Left ventricle myocardium superior (tissue), 1 donor: ENCODE results near the gene TSSK1B. TPM values are rescaled to one million over a fixed set of nuclear protein-coding genes. Genes with fewer than 3 reads are reported as not detected.
"Not testable (repeated sequence)": the region's sequence is repeated elsewhere in the genome, so short reads cannot be mapped to it uniquely, and the experiment has no call there.

ENCODE experiments used
- ATAC-seq: fragments of 200-7000 bp; cut with Tn5 transposase; one replicate; pipeline ENCODE4 v1.9.1; 2020; ENCODE audit warnings: mild to moderate bottlenecking, moderate library complexity
- DNase-seq: peaks from one replicate; pipeline ENCODE4 v3.0.0-alpha.2; 2020
- intact Hi-C: fragments of 100-400 bp; cut with micrococcal nuclease; formaldehyde crosslinking; loops from one replicate; pipeline ENCODE4 v1.11.0; 2022
- total RNA-seq: library from RNA; stranded (reverse); fragmentation: NEBNext Ultra II Directional; extraction: Animal tissue kit (Norgen Biotek cat#: 25700); gene quantifications from one replicate; pipeline ENCODE4 v1.2.1, GENCODE V29; 2021
- donor health status: DM: no; HTN: yes; CAD: no; lungs with severe emphysema.

TSSK1B gene
- total RNA-seq, 1 donor from 2014 or later: not detected

- intact Hi-C loops: no loop called here
- no peak for ATAC-seq
Observed at GRCh38 chr5:113421693-113422092, 13.1 kb downstream of the TSSK1B start.

DNA sequence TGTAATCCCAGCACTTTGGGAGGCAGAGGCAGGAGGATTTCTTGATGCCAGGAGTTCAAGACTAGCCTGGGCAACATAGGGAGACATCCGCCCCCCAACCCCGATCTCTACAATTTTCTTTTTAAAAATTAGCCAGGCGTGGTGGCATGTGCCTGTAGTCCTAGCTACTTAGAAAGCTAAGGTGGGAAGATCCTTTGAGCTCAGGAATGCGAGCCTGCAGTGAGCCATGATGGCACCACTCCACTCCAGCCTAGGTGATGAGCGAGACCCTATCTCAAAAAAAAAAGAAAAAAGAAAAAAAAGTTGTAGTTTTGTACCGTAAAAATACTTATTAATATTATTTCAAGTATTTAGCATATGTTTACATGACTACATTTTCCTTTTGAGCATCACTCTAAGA, 29.3 kb downstream of the TSSK1B start:
- intact Hi-C loops: no loop called here
- no peak for ATAC-seq
- DNase-seq: no peak

More at GRCh38 chr5:113421693-113422092, 13.1 kb downstream of the TSSK1B start:
- DNase-seq: no peak

DNA sequence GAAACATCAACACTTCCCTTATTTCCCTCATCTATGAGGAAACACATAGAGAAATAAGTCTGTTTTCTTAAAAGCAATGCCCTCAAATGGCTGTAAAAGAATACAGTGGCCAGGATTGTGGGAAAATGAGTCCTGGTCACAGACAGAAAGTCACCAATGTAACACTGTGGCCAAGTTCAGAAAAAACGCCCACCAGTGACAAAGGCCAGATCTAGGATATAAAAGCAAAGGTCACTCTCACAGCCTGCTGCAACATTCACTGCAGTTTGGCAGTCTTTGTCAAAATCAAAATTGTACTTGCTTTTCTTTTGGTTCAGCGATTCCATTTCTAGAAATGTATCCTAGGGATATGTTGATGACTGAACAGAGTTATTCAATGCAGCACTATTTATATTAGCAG, 30.5 kb downstream of the TSSK1B start:
- ATAC-seq (no peak), DNase-seq (no peak)
- intact Hi-C loops: no loop called here

GRCh38 chr5:113397986-113398385, 36.8 kb downstream of the TSSK1B start:
- ATAC-seq, DNase-seq, intact Hi-C loops: not testable (repeated sequence)

- no peak for ATAC-seq
- intact Hi-C loops: no loop called here
Observed at GRCh38 chr5:113397046-113397445, 37.7 kb downstream of the TSSK1B start.

GRCh38 chr5:113394658-113395057, 40.1 kb downstream of the TSSK1B start:
- no peak for ATAC-seq
- intact Hi-C loops: no loop called here
- DNase-seq: no peak

More at GRCh38 chr5:113397046-113397445, 37.7 kb downstream of the TSSK1B start:
- no peak for DNase-seq

GRCh38 chr5:113390224-113390623, 44.6 kb downstream of the TSSK1B start:
- ATAC-seq (no peak), DNase-seq (no peak)
- intact Hi-C loops: no loop called here

- ATAC-seq (no peak), DNase-seq (no peak)
- intact Hi-C loops: no loop called here
Observed at GRCh38 chr5:113389116-113389515, 45.7 kb downstream of the TSSK1B start.

DNA sequence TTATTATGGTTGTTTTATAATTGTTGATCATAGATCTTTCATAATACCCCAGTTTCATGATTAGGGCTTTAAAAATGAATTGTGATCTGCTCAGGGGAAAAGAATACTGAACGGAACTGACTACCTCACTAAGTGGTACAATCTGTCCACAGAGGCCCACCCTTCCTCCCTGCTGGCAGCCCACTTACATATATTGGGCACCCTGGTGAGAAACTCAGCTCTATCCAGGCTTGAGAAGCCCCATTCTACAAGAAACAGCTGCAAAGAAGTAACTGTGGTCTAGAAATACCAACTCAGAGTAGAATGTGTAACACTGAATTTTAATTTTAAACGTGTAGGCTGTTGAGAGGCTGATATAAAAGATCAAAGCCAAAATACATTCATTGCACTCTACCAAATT, 46.9 kb downstream of the TSSK1B start:
- DNase-seq (no peak), ATAC-seq (no peak)
- intact Hi-C loops: no loop called here

GRCh38 chr5:113384782-113385285, 50.0 kb downstream of the TSSK1B start:
- intact Hi-C loops: no loop called here
- DNase-seq (no peak), ATAC-seq (no peak)

DNA sequence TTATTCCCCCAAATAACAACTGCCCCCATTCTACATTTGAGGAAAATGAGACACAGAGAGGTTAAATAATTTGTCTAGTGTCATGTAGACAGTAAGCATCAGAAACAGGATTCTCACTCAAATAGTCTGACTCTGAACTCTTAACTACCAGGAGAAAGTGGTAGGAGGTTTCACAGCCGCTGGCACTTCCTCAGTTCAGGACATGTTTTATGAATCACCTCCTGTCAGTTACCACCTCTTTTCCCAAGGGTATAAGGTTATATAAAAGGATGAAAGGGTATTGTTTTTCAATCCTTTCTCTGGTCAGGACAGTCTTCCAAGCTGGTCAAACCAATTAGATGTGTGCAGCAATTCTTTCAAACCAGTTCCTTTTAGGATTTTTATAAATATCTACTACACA, 52.1 kb downstream of the TSSK1B start:
- DNase-seq (no peak), ATAC-seq (no peak)
- intact Hi-C loops: no loop called here

Other genes with a start within 250 kb of the TSSK1B start
- gene MCC, start 53.5 kb upstream of the TSSK1B start, total RNA-seq: 27.1 TPM
- gene YTHDC2, start 78.7 kb upstream of the TSSK1B start, total RNA-seq: 13.4 TPM